Nephron progenitor cell (in vitro differentiated cells): Measurements from ENCODE around the gene PTPRD.

ENCODE experiments used
- DNase-seq: peaks from one replicate; pipeline ENCODE4 v3.0.0; 2021
- H3K27ac Mint-ChIP-seq: 2 replicates; pipeline ENCODE4 v1.8.0; 2021; ENCODE audit warnings: mild to moderate bottlenecking, moderate library complexity, mixed read lengths
- H3K27me3 Mint-ChIP-seq: 2 replicates; pipeline ENCODE4 v1.8.0; 2021; ENCODE audit warnings: mild to moderate bottlenecking, low read depth, mixed read lengths; ENCODE audit not compliant: poor library complexity
- H3K36me3 Mint-ChIP-seq: 2 replicates; pipeline ENCODE4 v1.8.0; 2021; ENCODE audit warnings: low read depth, mixed read lengths
- H3K4me1 Mint-ChIP-seq: 2 replicates; pipeline ENCODE4 v1.8.0; 2021; ENCODE audit warnings: mixed read lengths
- H3K4me3 Mint-ChIP-seq: 2 replicates; pipeline ENCODE4 v1.8.0; 2021; ENCODE audit warnings: mild to moderate bottlenecking, moderate library complexity, mixed read lengths
- H3K9me3 Mint-ChIP-seq: 2 replicates; pipeline ENCODE4 v1.8.0; 2021; ENCODE audit warnings: mild to moderate bottlenecking, moderate library complexity, mixed read lengths
- CTCF ChIP-seq: fragments of 200-600 bp; sonication (generic); IDR thresholded peaks from 2 replicates; pipeline ENCODE4 v1.5.0; 2021; ENCODE audit warnings: antibody characterized with exemption

The PTPRD gene

GRCh38 chr9:9286001-9286400, 1326.8 kb downstream of the PTPRD start:
- Mint-ChIP-seq H3K27me3 (no peaks in the 10 kb centered on the region), H3K9me3 (no peaks in the 10 kb centered on the region), H3K27ac (no peak overlapping the region), H3K4me3 (no peak overlapping the region), H3K4me1 (peaks cover 37% of the 10 kb centered on the region), H3K36me3 (no peaks in the 10 kb centered on the region)
- DNase-seq, result no peak
- TF ChIP-seq CTCF, result no peak

GRCh38 chr9:9284201-9284600, 1328.6 kb downstream of the PTPRD start:
- H3K27ac Mint-ChIP-seq, result peak overlapping the region; percentile 71
- no peak for DNase-seq
- no peaks in the 10 kb centered on the region for H3K9me3 Mint-ChIP-seq
- H3K4me3 Mint-ChIP-seq, result no peak overlapping the region
- no peaks in the 10 kb centered on the region for H3K27me3 Mint-ChIP-seq
- no peaks in the 10 kb centered on the region for H3K36me3 Mint-ChIP-seq
- H3K4me1 Mint-ChIP-seq, result peaks cover 37% of the 10 kb centered on the region
- TF ChIP-seq CTCF, result no peak

- H3K36me3 Mint-ChIP-seq, result no peaks in the 10 kb centered on the region
- peaks cover 37% of the 10 kb centered on the region for H3K4me1 Mint-ChIP-seq
- DNase-seq, result no peak
- H3K9me3 Mint-ChIP-seq, result no peaks in the 10 kb centered on the region
- no peak for TF ChIP-seq CTCF
- peak overlapping the region; percentile 70 for H3K27ac Mint-ChIP-seq
- no peak overlapping the region for H3K4me3 Mint-ChIP-seq
- no peaks in the 10 kb centered on the region for H3K27me3 Mint-ChIP-seq
Measured at GRCh38 chr9:9283159-9283986, 1329.4 kb downstream of the PTPRD start.

GRCh38 chr9:9275601-9276000, 1337.2 kb downstream of the PTPRD start:
- Mint-ChIP-seq H3K4me1 (no peaks in the 10 kb centered on the region), H3K36me3 (no peaks in the 10 kb centered on the region), H3K27me3 (no peaks in the 10 kb centered on the region), H3K4me3 (no peak overlapping the region), H3K27ac (no peak overlapping the region), H3K9me3 (no peaks in the 10 kb centered on the region)
- DNase-seq, result no peak
- TF ChIP-seq CTCF, result no peak

- no peak for TF ChIP-seq CTCF
- Mint-ChIP-seq H3K36me3 (no peaks in the 10 kb centered on the region), H3K27ac (no peak overlapping the region), H3K27me3 (no peaks in the 10 kb centered on the region), H3K9me3 (no peaks in the 10 kb centered on the region), H3K4me3 (no peak overlapping the region), H3K4me1 (no peaks in the 10 kb centered on the region)
- DNase-seq, result no peak
Measured at GRCh38 chr9:9257999-9258498, 1354.8 kb downstream of the PTPRD start.

GRCh38 chr9:9246726-9247125, 1366.1 kb downstream of the PTPRD start:
- Mint-ChIP-seq H3K36me3 (no peaks in the 10 kb centered on the region), H3K4me3 (no peak overlapping the region), H3K27ac (no peak overlapping the region), H3K4me1 (no peaks in the 10 kb centered on the region), H3K9me3 (peaks cover 26% of the 10 kb centered on the region), H3K27me3 (no peaks in the 10 kb centered on the region)
- DNase-seq, result no peak
- no peak for TF ChIP-seq CTCF
